H4 (cell line): ENCODE results near the gene CDCA3. TPM values are rescaled to one million over a fixed set of nuclear protein-coding genes. Genes with fewer than 3 reads are reported as not detected.
A peak's percentile ranks its signal among the peaks of the same experiment; 100 is the strongest.

Experiments
- DNase-seq: peaks from one replicate; pipeline ENCODE4 v3.0.0-alpha.2; 2015; ENCODE audit warnings: low spot score
- total RNA-seq: library from RNA; depleted of rRNA; stranded (reverse); fragments of >200 nt; shearing (Covaris generic); gene quantifications from 2 replicates; pipeline ENCODE4 v1.2.3, GENCODE V29; 2014

Gene CDCA3
- total RNA-seq, 1 experiment from 2014 or later: 75.3 TPM

DNA sequence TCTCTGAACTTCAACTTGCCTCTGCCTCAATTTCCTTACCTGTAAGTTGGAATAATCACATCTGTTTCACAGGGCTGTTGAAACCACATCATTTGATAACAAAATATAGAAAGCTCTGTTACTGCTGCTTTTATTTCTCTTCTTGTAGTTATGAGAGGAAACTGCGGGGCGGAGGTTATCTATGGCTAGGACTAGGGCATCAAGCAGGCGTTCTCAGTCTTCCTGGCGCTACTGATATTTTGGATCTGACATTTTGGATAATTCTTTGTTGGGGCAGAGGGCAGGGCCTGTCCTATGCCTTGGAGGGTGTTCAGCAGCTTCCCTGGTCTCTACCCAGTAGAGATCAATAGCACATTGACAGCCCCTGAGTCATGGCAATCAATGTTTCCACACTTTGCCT is 19.0 kb downstream of the CDCA3 start:
- DNase-seq: no peak

DNA sequence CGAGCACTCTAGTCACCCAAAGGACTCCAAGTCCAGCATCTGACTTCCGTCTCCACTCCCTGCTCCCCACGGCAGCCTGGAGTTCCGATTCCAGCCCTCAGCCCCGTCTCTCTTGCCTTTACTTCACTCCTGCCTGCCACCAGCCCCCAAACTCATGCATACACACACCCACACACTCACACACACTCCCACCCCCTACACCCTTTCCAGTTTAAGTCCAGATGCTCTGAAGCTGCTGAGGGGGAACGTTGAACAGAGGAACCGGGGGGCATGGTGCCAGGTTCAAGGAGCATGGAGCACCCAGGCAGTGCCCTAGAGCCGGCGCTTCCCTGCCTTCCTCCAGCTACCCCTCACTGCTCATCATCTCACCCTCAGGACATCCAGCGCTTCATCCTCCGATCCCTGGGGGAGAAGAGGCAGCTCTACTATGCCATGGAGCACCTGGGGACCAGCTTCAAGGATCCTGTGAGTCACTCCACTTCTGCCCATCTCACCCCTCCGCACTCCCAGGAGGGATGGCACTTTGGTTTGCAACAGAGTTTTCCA is 19.6 kb downstream of the CDCA3 start:
- no peak for DNase-seq

GRCh38 chr12:6830999-6831398 is 20.1 kb downstream of the CDCA3 start:
- DNase-seq: no peak

- DNase-seq: no peak
Measured at GRCh38 chr12:6830286-6830890, 20.7 kb downstream of the CDCA3 start.

DNA sequence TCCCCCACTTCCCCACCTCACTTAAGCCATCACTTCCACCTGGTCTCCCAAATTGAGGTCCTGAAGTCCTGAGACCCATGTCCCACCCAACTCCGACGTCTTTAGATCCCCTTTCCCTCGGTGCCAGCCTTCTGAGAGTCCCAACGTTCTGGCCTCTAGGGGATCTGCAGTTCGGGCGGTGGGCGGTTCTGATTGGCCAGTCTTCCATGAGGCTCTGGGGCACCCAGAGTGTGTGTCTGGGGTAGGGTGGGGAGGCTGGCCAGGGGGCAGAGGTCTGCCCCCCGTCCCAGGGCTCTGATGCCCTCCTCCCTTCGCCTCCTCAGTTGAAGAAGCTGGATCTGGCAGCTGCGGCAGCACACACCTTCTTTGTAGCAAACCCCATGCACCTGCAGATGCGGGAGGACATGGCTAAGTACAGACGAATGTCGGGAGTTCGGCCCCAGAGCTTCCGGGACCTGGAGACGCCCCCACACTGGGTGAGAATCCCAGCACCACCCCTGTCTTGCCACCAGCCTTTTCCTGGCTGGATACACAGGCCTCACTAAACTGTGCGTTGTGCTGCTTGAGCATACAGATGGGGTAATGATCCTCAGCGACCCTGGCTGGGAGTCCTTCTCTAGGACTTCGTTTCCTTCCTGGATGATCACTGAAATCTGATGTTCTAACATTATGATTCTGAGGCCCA is 21.4 kb downstream of the CDCA3 start:
- no peak for DNase-seq

DNA sequence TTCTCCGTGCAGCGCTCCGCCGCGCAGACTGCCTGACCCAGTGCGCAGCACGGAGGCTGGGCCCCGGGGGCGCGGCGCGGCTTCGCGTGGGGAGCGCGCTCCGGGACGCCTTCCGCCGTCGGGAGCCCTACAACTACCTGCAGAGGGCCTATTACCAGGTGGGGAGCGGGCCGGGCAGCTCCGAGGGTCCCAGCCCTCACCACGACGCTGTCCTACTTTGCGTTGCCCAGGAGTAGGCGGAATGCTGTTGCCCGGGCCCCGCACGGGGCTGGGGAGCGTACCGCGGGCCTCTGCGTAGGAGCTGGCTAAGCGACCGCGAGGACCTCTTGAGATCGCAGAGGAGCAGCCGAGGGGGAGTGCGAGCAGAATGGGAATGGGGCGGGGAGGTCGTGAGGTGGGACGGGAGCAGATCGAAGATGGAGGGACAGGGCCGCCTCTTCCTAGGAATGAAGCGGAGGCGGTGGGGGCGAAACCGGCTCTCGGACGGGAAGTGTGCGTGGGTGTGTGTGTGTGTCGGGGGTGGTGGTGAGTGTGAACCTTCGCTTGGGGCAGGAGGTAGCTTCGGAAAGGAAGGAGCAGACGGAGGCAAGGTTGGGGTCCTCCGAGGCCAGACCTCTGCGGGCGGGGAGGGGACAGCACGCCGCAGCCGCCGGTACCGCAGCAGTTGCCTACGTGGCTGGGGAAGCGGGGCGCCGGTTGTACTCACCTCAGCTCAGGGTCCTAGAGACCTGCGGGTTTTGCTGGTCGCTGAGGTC is 22.1 kb downstream of the CDCA3 start:
- DNase-seq: no peak

DNA sequence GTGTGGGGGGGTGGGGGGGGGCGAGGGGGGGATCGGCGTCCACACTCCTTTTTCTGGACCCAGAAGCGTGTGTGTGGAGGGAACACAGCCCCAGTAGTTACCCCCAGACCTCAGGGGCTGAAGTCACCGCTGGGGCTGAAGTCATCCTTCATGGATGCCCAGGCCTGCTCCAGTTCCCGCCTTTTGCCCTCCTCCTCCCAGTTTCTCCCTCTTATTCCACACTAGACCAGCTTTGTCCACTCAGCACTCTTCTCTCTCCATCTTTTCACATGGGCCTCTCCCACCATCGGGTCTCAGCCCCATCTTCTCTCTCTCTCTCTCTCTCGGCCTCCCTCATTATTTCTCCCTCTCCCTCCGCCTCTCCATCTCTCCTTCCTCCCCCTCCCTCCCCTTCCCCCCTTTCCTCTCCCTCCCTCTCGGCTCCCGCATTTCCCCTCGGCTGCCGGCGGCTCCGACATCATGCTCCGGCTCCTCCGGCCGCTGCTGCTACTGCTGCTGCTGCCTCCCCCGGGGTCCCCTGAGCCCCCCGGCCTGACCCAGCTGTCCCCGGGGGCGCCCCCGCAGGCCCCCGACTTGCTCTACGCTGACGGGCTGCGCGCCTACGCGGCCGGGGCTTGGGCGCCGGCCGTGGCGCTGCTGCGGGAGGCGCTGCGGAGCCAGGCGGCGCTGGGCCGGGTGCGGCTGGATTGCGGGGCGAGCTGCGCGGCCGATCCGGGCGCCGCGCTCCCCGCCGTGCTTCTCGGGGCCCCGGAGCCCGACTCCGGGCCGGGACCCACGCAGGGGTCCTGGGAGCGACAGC is 22.9 kb downstream of the CDCA3 start, which contains the start of gene P3H3:
Gene P3H3, plus strand, starts transcription at position 426 of the 799 bp plus-strand sequence. Its CDS starts 34 bp downstream, at position 460.
- DNase-seq: peak; percentile 53

- DNase-seq: peak; percentile 88
Measured at GRCh38 chr12:6827437-6827911, 23.6 kb downstream of the CDCA3 start.

GRCh38 chr12:6826734-6827436 is 24.2 kb downstream of the CDCA3 start:
- no peak for DNase-seq

GRCh38 chr12:6826125-6826733 is 24.9 kb downstream of the CDCA3 start:
- no peak for DNase-seq

GRCh38 chr12:6825398-6826124 is 25.5 kb downstream of the CDCA3 start:
- peak; percentile 70 for DNase-seq

DNA sequence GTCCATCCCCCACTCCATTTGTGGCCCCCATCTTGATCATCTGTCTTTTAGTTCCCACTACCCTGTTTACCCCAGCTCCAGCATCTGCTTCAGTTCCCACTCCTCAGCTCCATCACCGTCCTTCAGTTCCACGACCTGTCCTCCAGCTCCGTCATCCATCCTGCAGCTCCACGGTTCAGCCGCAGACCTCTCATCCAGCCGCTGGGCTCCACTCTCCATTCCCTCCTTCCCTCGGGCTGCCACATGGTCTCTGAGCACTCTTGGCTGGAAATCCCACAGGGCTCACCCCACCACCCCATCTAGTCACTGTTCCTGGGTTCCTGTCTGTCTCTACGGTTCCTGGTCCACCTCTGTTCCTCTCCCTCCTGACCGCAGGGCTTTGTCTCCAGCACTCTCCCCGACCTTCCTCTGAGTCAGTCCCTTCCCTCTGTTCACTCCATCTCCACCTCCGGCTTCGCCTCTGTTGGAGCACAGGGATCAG is 26.1 kb downstream of the CDCA3 start:
- DNase-seq: no peak

DNA sequence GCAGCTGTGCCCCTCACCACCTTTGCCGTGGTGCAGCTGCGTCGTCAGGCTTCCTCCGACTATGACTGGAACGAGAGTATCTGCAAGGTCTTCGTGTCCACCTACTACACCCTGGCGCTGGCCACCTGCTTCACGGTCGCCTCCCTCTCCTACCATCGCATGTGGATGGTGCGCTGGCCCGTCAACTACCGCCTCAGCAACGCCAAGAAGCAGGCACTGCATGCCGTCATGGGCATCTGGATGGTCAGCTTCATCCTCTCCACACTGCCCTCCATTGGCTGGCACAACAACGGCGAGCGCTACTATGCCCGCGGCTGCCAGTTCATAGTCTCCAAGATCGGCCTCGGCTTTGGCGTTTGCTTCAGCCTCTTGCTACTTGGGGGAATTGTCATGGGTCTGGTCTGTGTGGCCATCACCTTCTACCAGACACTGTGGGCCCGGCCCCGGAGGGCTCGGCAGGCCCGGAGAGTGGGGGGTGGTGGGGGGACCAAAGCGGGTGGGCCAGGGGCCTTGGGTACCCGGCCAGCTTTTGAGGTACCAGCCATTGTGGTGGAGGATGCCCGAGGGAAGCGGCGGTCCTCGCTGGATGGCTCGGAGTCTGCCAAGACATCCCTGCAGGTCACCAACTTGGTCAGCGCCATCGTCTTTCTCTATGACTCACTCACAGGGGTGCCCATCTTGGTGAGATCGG is 26.9 kb downstream of the CDCA3 start:
- no peak for DNase-seq

DNA sequence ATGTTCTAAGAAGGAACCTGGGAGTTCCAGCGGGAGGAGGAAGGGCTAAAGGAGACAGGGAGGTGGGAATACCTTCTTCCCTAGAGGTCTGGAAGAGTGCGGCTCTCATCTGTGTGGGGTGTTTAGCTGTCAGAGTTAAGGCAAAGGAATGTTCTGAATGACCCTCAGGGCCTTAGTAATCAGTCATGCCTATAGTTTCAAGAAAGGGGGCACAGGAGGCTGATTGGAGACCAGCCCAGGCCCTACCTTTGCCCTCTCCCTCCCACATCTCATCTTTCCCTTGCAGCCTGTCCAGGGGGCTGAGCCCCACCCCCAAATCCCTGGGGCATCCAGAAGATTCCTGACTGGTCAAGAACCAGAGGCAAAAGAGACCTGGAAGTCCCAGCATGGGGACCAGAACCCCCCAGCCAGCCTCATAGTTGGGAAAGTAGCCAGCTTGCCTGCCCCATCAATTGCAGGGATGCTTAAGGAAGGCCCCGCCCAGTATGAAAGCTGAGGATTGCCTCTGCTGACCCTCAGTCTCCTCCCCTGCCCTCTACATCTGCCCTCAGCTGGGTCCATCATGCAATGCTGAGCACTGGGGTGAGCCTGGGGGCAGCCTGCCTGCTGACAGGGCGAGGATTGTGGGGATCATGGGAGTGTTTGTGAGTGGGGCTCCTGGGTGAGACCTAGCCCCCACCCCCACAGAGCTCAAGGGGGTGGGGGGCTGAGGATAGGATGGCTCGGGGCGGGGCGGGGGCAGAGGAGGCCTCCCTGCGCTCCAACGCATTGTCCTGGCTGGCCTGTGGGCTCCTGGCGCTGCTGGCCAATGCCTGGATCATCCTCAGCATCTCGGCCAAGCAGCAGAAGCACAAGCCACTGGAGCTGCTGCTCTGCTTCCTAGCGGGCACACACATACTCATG is 27.7 kb downstream of the CDCA3 start:
- no peak for DNase-seq

GRCh38 chr12:6822426-6823135 is 28.5 kb downstream of the CDCA3 start:
- DNase-seq: no peak

DNA sequence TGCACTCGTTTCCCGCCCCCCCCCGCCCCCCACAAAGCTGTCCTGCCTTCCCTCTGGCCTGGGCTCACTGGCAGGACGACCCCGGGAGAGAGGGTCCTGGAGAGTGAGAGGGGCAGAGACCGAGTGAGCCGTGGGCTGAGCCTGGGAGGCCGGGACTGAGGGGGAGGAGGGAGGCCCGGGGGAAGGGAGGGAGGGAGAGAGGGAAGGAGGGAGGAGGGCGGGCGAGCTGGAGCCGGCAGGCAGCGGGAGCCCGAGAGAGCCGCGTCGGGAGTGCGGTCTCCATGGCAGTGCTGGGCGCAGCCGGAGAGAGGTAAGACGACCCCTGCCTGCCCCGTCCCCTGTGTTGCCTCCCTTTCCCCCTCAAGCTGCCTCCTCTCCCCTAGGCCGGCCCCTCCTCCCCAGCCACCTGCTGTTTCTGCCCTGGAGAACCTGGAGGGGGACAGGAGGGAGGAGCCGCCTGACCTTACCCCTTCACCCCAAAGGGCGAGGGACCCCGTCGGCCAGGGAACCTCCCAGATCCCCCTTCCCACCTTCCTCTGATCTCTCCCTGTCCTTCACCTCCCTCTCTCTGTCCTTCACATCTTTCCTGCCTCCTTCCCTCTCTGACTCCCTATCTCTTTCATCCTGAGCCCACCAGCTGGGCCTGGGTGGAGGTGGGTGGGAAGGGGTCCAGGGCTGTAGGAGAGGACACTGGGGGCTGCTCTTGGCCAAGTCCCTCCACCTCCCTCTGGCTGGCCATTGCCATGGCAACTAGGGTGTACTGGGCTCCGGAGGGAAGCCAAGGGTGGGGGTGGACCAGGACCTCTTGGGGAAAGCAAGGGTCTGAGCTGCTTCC is 29.3 kb downstream of the CDCA3 start, which contains the start of gene GPR162:
Gene GPR162, plus strand, starts transcription at position 231 of the 835 bp plus-strand sequence. CDS start 2,078 bp downstream, outside the sequence.
- peak; percentile 47 for DNase-seq
